ENCODE data around the gene CDKAL1.
"Not testable (repeated sequence)": the region's sequence is repeated elsewhere in the genome, so short reads cannot be mapped to it uniquely, and the experiment has no call there.

The CDKAL1 gene

DNA sequence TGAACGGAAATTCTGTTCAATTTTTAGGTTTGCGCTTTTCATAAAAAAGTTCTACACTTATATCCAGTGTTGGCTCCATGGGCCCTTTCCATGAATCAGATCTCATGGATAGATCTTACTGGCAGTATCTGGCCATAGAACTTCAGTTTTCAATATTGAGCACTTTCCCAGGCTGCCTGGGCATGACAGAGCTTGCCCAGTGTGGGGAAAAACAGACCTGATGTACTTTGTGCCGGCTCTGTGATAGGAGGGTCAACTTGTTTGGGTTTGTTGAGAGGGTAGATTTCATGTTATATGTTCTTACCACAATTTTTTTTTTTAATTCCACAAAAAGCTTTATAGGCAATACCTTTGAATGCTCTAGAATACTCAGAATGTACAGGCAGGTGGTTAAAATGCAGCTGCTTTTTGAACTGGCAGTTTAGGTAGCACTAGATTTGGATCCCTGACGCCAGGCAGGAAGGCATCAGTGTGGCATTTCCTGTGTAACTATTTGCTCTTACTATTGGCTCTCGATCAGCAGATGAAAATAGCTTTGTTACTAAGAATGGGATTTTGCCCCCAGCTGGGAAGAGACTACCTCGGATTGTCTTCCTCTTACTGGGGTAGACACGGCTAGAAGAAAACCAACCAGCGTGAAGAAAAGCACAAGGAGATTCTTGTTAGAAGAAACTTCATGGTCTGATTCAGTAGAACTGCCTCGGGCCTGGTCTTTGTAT, 654.4 kb downstream of the CDKAL1 start:
- no peak for DNase-seq (ENCODE audit: low read depth in 1 of 2, low spot score in 1 of 2)

DNA sequence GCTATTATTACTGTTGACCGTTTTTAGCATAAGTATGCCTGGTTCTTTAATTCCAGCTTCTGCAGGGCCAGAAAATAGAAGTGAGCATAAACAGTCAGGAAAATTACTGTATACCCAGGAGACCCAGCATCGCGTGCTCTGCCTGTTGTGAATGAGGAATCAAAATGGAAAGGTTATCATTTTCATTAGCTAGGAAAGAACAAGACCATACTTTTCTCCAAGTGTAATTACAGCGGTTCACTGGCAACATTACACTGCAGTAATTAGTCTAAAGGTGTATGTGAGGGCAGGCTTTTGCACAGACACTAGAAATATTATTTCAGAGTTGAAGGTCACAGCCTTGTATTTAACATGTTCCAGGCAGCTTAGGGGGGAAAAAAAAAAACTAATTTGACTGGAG, 655.5 kb downstream of the CDKAL1 start:
- no peak for DNase-seq (ENCODE audit: low read depth in 1 of 2, low spot score in 1 of 2)

DNA sequence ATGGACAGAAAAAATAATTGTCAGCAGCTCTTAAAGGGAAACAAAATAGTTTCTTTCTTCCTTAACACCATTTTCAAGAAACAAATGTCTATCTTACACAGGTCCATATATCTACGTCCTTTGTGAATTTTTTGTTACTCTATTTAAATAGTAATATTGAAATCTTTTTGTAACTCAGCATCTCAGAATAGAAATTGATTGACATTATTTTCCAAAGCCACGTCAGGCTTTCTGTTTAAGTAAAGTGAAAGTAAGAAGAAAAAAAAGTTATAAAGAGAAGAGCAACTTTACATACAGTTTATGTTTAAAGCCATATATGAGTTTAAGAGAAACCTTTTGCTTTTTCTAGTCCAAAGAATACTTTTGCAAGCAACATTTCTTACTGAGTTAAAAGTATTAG, 656.4 kb downstream of the CDKAL1 start:
- DNase-seq (ENCODE audit: low read depth in 1 of 2, low spot score in 1 of 2), result no peak

DNA sequence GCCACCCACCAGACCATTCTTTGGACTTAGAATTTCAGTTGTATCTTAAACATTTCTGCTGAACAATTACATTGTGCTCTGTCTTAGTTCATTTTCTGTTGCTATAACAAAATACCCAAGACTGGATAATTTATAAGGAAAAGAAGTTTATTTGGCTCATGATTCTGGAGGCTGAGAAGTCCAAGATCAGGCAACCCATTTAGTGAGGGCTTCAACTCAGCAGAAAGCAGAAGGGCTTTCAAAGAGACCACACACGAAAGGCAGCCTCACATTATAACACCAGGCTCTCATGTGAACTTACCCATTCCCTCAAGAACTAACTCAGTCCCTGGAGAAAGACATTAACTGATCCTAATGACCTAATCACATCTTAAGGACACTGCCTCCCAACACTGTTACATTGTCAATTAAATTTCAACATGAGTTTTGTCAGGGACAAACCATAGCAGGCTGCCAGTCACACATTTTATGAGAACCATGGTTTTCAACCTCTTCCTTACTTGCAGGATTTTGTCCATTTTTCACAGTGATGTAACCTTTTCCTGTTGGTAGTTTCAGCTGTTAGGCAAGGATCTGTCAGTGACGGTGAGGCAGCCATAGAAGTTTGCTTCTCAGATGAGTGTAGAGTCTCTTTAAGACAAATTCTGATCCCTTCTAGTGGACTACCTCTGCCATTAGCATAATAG, 659.7 kb downstream of the CDKAL1 start:
- no peak for DNase-seq (ENCODE audit: low read depth in 1 of 2, low spot score in 1 of 2)

DNA sequence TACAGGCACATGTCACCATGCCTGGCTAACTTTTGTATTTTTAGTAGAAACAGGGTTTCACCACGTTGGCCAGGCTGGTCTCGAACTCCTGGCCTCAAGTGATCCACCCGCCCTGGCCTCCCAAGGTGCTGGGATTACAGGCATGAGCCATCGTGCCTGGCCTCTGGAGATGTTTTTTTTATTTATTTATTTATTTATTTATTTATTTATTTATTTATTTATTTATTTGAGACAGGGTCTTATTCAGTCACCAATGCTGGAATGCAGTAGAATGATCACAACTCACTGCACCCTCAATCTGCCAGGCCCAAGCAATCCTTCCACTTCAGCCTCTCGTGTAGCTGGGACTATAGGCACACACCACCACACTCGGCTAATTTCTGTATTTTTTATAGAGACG, 661.0 kb downstream of the CDKAL1 start:
- DNase-seq (ENCODE audit: low read depth in 1 of 2, low spot score in 1 of 2), result not testable (repeated sequence)

DNA sequence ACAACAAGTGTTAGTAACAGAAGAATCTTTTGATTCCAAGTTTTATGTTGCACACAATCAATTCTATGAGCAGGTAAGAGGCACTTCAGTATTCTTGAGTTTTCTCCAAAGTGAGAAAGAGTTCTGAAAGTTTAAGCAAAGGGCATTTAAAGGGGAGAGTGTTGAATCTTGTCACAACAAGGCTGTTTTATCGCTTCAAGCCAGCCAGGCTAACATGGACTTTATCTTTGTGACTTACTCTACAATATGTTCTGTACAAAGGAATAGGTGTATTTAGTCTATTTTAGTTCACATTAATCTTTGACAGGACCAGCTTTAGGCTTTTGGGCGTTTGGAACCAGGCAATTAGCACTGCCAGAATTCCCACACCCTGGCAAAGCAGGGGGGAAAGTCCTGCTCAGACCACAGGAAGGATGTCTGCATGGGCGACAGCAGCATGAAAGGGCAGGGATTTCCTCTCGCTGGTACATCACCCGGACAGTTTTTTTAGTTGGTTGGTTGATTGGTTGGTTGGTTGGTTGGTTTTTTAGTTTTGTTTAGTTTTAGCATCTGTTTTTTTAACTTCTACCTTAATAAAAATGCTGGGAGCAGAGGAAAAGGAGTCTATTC, 663.9 kb downstream of the CDKAL1 start:
- no peak for DNase-seq (ENCODE audit: low read depth in 1 of 2, low spot score in 1 of 2)

DNA sequence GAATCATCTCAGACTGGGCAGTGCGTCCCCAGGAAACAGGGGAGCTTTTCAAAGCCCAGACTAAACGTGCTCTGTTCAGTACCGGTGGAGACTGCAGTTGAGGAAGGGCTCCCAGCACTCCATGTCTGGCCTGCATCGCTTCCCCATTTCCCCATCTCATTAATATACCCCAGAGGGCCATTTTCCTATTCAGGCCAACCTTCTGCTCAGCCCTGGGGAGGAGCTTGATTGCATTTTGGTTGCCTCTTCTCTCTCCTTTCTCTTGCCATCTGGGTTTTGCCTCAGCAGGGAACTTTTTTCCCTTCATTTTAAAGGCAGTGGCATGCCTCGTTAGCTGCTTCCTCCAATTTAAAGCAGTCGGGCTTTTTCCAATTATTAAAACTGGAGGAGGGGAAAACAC, 665.0 kb downstream of the CDKAL1 start:
- DNase-seq (ENCODE audit: low read depth in 1 of 2, low spot score in 1 of 2), result no peak

DNA sequence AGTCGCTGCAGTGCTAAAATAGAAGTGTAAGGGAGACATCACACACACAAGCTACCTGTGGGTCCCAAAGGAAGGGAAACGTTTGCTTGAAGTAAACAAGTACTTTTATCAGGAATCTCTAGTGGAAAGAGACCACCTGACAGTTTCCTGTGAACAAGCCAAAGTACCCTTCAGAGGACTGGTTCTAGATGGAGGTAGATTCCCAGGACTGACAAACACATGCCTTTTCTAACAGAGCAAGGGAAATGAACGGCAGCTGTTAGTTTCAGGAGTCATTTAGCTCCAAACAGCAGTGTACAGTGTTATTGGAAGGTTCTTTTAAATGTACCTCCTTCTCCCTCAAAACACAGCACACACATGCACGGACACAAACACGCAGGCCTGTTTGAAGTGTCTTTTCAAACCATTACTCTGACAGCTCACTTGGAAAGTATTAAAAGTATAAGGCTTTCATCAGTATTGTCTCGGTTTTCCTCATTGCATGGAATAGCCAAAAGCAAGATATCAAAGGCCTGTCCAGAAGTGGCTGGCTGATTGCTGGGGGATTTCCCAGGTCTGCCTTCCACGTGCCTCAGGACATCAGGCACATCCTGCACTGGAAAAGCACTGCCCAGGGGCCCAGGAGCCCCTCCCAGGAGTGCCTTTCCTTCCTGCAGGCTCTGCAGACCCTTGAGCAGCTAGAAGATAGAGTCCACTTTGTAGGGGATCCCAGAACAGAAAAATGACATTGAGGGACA, 666.0 kb downstream of the CDKAL1 start:
- no peak for DNase-seq (ENCODE audit: low read depth in 1 of 2, low spot score in 1 of 2)

DNA sequence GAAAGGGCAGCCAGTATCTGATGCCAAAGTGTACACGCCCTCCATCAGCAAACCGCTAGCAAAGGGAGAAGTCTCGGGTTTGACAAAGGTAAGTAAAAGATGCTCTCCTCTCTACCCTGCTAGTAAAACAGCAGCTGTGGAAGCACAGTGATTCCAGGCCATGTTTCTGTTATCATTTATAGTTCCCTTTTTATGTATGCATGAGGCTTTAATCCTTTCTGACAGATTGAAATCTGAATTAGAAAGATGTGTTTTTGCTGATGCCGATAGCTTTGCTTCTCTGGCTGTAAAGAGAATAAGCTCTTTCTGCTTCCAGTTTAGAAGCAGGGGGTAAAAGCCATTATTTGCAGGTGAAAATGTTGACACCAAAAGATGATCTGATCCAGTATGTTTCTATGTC, 666.9 kb downstream of the CDKAL1 start:
- no peak for DNase-seq (ENCODE audit: low read depth in 1 of 2, low spot score in 1 of 2)

DNA sequence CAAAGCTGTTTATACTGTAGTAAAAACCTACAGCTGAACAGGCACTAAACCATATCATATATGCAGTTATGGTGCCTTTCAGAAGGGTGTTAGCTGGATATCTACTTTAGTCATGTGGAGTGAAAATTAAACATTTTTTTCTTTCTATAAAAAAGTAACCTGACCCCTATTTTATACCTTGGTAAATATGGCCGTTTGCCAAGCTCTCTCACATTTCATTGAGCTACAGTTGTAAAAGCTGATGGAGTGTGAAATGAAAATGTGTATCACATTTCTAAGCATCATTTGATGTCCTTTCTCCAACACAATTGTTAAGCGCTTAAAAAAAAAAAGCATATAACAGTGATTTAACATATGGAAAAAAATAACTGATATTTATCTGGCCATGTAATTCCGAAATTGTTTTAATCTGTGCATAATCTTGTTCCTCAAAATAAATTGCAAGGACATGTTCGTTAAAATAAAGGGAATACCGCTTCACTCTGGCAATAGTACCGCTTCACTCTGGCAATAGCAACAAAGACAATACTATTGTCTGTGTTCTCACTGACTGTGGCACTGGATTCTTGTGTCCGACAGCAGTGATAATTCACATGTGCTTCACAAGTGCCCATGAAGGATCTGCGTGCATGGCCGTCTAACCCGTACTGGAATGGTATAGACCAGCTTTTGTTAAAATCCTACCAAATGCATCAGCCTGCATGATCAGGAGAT, 667.5 kb downstream of the CDKAL1 start:
- no peak for DNase-seq (ENCODE audit: low read depth in 1 of 2, low spot score in 1 of 2)

DNA sequence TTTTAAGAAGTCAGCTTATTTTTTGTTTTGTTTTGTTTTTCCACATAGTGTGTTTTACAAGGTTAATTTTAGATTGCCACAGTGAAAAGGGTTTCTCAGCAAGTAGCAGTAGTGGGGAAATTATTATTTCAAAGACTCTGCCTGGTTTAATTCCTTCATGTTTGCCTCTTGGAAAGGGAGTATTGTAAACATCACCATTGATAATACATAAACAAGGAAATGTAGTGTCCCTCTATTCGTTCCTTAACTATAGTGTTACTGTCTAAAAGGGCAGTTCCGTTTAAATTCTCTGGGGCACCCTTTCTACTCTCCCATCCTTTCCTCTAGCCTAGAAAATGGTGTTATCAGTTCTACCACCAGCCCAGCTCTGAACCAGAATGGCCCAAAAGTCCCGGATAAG, 668.3 kb downstream of the CDKAL1 start:
- DNase-seq (ENCODE audit: low read depth in 1 of 2, low spot score in 1 of 2), result no peak

DNA sequence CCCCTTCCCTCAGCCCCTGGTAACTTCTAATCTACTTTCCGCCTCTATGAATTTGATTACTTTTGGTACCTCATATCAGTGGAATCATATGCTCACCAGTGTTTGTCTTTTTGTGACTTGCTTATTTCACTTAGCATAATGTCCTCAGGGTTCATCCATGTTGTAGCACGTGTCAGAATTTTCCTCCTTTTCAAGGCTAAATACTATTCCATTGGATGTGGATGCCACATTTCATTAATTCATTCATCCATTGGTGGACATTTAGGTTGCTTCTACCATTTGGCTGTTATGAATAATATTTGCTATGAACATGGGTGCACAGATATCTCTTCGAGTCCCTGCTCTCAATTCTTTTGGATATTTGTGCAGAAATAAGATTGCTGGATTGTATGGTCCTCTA, 670.7 kb downstream of the CDKAL1 start:
- no peak for DNase-seq (ENCODE audit: low read depth in 1 of 2, low spot score in 1 of 2)

DNA sequence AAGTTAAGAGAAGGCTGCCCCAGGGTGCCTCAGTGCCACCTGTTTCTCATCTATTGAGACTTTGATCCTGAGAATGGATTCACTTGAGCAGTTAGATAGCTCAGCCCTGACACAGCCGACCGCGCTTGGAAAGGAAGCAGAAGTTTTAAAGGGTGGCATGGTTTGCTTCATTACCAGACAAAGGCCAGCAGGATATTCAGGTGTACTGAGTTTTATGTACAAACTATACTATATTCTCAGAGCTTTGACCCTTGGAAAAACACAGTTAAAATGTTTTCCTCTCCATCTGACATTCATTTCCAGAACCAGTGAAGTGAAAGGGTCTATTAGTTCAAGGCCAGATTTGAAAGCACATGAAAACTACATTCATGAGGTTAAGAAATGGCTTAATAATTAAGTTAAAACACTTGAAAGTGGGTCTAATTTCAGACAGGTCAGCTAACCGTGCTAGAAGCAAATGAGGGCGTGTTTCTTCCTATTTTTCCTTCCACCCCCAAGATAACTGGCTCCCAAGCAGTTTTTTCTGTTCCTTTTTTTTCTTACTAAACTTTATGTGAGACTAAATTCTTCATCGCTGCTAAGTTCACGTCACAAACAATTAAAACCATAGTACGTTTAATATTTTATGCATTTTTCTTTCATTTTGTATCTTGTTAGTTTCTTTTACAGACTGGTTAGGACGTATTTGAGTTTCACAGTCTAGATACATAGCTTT, 674.0 kb downstream of the CDKAL1 start:
- no peak for DNase-seq (ENCODE audit: low read depth in 1 of 2, low spot score in 1 of 2)

DNA sequence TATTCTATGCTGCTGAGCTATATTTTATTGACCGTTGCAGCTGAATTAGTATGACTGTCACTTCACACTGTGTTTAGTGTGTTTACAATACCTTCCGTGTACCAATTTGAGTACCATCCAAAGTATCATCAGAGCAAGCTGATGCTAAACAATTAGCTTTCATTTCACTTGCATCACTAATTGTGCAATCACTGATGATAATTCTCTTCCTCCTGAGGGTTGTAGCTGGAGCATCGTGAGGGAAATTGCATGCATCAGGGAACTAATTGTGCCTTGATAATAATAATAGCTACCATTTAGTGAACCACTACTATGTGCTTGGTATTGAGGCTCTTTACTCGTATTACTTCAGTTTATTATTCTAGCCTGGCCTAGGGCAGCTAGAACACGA, 674.5 kb downstream of the CDKAL1 start:
- no peak for DNase-seq (ENCODE audit: low read depth in 1 of 2, low spot score in 1 of 2)

DNA sequence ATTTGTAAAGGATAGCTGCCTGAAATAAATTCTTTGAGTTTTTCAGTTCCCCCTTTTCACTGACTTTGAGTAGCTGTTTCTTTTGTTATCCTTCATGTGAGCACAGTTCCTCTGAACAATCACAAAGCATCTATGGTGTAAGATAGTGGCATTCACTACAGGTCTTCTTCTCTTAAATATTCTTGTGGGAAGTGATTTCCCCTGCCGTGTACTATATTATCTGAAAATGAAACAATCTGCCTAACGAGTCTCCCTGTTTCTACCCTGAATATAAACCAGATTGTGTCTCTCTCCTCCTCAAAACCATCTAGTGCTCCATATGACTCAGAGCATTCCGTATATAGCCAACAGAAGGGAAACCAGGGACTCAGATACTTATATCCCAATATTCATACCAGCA, 679.2 kb downstream of the CDKAL1 start:
- DNase-seq (ENCODE audit: low read depth in 1 of 2, low spot score in 1 of 2), result no peak

DNA sequence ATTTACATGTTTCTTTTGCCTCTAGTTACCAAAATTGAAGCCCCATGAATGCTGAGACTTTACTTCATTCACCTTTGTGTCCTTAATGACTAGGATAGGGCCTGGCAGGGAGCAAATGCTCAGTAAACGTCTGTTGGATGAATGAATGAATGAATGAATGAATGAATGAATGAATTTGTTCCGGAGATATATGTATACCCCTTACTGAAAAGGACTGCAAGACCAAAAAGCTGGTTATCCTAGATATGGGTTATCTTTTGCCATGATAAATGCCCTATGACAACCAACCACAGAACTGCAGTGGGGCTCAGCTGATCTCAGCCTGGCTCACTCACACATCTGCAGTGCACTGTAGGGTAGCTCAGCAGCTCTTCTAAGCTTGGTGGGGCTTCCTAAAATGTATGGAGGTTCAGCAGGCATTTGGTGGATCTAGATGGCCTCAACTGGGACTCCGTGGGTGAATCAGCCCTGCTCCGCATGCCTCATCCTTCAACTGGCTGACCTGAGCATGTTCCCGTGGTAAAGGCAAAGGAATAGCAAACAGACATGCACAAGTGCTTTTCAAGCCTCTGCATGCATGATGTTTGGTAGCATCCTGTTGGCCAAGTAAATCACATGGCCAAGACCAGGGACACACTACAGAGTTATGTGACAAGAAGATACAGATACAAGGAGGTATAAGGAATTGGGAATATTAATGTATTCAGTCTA, 680.6 kb downstream of the CDKAL1 start:
- DNase-seq (ENCODE audit: low read depth in 1 of 2, low spot score in 1 of 2), result no peak

DNA sequence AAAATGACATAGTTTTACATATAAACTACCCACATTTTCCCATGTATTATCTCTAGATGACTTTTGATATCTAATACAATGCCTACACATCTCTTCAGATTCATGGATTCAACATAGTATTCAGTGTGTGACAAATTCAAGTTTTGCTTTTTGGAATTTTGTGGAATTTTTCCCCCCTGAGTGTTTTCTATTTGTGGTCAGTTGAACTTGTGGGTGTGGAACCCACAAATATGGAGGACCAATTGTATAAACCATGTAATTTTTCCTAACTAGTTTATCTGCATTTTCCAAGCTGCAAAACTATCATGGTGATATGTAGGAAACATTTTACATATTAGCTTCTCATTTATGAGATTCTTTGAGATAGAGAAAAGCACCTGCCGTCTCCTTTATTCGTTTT, 685.0 kb downstream of the CDKAL1 start:
- no peak for DNase-seq (ENCODE audit: low read depth in 1 of 2, low spot score in 1 of 2)

DNA sequence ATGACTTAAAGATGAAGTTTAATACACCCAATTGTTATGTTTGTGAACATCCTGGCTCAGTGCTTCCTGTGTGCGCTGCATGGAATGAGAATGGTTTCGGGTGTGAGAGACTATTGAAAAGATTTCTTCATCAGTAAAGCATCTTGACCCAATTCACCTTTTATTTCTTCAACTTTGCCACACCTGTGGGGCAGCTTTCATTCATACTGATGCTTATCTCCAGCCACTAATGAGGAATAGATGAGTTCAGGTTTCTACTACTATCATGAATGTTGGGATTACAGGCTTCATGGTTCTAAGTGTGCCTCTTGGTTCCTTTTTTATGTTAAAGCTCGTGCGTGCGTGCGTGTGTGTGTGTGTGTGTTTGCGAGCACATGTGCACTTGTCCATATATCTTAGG, 685.6 kb downstream of the CDKAL1 start:
- DNase-seq (ENCODE audit: low read depth in 1 of 2, low spot score in 1 of 2), result no peak

DNA sequence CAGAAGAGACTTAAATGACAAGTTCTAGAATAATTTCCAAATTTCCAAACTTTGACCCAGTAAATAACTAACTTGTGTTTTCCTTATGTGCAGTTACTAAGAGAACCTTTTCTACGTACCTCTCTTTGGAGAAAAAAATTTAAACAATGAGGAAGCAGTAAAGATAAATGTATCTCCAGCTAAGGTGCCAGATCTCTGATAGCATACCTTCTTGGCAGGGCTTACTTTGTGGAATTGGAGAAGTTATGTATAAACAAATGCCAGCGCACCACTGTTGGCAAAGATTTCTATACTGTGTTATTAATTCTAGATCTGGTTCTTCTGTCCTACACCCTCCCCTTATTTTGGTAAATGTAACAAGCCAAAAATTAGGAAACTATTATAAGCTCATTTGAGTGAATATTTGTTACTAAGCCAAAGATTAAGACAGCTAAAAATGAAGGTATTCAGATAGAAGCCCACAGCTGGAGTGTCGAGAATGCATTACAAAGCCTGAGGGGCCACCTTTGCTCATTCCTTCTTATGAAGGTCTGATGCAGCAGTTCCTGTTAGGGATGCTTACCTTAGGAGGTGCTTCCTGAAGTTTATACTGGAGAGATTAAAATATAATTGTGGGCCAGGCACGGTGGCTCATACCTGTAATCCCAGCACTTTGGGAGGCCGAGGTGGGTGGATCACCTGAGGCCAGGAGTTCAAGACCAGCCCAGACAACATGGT, 686.2 kb downstream of the CDKAL1 start:
- DNase-seq (ENCODE audit: low read depth in 1 of 2, low spot score in 1 of 2), result no peak

Measured in activated T-helper 1 cell treated with anti-CD3 and anti-CD28 coated beads, Interleukin-2, amount 50 U/mL, for 16 hours (primary cell).